HG03378 (cell line): ENCODE measurements around the gene CEP78.

ENCODE experiments used
- ATAC-seq: cut with Tn5 transposase; IDR thresholded peaks from one replicate; pipeline ENCODE4 v1.9.1; 2021; ENCODE audit warnings: mild to moderate bottlenecking, moderate library complexity; ENCODE audit not compliant: unreplicated experiment

The CEP78 gene

GRCh38 chr9:78326564-78326963, 90.7 kb downstream of the CEP78 start:
- ATAC-seq, result no peak
